GM19468 (cell line): ENCODE results near the gene SHISA5.
"Not testable (repeated sequence)": the region's sequence is repeated elsewhere in the genome, so short reads cannot be mapped to it uniquely, and the experiment has no call there.

Experiments used
- ATAC-seq: cut with Tn5 transposase; IDR thresholded peaks from one replicate; pipeline ENCODE4 v1.9.1; 2021; ENCODE audit warnings: mild to moderate bottlenecking, moderate library complexity, moderate number of reproducible peaks; ENCODE audit not compliant: unreplicated experiment; ENCODE audit errors: extremely low read depth

SHISA5 gene, protein sequence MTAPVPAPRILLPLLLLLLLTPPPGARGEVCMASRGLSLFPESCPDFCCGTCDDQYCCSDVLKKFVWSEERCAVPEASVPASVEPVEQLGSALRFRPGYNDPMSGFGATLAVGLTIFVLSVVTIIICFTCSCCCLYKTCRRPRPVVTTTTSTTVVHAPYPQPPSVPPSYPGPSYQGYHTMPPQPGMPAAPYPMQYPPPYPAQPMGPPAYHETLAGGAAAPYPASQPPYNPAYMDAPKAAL

DNA sequence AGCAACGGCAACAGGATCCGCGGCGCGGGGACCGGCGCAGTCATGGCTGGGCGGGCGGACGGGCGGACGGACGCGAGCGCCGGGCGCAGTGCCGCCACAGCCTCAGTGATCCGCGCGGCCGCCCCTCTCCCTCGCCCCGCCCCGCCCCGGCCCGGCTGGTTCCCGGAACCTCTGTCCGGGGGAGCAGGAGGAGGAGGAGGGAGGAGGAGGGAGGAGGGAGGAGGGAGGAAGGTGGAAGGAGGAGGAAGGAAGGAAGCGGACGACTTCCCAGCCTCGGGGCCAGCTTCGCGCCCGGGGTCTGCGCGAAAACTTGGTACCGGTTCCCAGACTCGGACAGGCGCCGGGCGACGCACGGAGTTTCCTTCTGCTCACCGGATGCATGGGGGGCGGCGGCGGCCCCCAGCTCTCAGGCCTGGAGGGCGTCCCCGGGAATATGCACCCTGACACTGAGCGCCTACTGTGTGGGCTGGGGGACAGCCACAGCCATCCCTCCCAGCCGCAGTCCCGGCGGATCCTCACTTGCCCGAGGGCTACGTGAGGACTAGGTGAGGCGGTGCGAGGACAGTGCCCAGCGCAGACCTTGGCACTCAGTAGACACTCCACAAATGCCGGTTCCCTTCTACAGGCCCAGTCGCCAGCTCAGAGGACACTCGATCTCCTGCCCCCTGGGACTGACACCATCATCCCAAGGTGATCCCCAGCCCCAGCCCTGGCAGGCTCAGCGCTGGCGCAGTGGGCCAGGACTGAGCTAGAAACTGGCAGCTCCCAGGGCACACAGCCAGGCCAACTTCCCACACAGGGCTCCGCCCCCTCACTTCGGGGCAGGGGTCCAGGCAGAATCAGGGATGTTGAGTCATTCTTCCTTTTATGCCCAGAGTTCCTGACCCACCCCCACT, at the start of gene SHISA5:
TSS of gene SHISA5 (minus strand) at position 124 of the 896 bp plus-strand sequence. CDS start at position 44, 80 bp downstream.
- ATAC-seq = no peak

DNA sequence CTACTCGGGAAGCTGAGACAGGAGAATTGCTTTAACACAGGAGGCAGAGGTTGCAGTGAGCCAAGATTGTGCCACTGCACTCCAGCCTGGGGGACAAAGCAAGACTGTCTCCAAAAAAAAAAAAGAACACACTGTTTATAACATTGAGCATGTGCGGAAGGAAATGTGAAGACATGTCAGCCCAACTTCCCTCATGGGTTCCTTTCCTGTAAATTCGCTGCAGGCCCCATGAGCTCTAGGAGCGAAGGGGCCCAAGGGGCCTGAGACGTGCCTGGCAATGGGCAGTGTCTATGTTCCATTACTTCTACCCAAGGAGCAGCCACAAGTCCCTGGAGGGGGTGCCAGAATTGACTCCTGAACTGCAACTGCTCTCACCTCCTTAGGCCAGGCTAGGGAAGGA, 49.4 kb upstream of the SHISA5 start:
- ATAC-seq = no peak

DNA sequence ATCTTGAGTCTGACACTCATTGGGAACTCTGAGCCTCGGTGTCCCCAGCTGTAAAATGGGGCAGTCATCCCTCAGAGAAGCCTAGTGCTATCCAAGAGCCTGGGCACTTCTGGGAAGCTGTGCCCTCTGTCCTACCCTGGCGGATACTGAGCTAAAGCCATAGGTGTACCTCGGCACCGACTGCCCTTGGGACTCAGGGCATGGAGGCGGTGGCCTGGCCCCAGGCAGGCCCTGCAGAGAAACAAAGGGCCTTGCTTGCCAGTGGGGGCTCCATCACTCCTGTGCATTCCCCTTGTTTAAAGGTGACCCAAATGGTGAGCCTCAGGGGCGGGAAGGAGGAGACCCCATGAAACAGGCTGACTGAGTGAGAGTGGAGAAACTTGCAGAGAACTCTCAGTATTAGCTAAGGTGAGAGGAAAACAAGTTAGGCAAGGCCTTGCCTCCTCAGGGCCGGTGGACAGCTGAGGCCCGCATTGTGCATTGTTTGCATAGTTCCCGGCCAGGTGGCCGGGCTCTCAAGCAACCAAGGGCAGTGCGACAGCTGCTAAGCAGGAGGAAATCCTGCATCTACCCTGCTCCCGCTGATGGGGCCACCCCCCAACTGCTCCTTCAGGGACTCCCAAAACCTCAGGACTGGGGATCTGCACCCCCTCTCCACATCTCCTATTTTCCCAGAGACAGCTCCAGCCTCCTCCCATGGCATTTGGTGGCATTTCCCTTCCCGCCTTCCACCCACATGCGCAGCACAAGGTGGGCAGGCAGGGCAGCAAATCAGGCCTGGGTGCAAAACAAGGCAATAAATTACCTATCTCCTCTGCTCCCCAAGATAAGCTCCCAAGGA, 48.4 kb upstream of the SHISA5 start:
- no peak for ATAC-seq

DNA sequence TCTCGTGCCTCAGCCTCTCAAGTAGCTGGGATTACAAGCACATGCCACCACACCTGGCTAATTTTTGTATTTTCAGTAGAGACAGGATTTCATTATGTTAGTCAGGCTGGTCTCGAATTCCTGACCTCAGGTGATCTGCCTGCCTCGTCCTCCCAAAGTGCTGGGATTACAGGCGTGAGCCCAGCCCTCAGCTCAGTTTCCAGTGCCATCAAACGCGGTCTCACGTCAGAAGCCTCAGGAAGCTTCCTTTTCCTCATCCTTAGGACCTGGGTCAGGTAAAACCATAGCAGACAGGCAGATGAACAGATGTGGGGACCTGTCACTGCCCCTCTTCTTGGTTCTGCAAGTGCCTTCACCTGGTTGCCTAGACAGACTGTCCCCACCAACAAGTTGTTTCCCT, 47.7 kb upstream of the SHISA5 start:
- not testable (repeated sequence) for ATAC-seq

DNA sequence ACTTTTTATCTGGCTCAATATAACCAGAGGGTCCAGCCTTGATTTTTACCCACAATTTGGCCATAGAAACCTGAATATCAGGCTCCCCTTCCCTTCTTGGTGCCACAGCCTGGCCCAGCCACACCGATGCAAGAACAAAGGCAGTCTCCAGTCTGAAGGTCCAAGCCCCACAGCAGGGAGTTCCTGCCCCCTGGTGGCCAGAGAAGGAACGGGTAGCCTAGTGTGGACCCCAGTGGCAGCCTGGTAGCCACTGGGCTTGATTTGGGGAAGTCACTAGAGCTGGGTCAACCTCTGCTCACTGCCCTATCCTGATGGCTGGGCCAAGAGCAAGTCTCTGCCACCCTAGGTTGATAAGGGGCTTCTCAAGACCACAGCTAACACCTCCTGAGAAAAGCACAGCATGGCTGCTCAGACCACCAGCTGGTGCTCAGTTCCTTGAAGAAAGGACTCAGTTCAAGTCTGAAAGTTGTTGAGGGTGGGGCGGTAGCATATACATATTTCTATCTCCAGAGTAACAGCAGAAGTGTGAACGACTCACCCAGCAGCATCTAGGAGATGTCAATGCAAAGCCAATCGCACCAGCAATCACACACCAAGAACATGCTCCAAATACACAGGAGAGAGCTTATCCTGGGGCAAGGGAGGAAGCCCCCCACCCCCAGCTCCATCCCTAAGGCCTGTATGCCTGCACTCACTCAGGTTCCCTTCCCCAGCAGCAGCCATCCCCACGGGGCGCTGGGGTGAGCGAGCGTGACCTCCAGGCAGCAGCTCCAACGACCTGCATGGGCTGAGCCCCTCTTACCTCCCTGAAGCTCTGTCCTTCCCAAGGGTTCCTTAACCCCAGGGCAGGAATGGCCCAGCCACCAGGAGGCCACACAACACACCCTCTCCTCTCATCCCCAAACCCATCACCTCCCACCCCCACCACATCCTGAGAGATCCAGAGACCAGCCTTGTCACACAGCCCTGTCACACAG, 45.0 kb upstream of the SHISA5 start:
- no peak for ATAC-seq

DNA sequence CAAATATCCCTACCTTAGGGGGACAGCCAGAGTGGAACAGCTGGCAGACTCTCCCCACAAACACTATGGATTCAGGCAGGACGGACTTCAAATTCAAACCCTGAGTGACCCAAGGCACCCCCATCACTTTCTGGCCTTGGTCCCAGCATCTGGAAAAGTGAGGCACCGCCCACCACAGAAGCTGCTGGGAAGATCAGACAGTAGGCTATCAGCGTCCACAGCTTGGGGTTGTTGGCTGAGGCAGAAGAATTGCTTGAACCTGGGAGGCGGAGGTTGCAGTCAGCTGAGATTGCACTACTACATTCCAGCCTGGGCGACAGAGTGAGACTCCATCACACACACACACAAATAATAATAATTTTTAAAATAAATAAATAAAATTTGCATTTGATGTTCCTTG, 44.2 kb upstream of the SHISA5 start:
- ATAC-seq = no peak

DNA sequence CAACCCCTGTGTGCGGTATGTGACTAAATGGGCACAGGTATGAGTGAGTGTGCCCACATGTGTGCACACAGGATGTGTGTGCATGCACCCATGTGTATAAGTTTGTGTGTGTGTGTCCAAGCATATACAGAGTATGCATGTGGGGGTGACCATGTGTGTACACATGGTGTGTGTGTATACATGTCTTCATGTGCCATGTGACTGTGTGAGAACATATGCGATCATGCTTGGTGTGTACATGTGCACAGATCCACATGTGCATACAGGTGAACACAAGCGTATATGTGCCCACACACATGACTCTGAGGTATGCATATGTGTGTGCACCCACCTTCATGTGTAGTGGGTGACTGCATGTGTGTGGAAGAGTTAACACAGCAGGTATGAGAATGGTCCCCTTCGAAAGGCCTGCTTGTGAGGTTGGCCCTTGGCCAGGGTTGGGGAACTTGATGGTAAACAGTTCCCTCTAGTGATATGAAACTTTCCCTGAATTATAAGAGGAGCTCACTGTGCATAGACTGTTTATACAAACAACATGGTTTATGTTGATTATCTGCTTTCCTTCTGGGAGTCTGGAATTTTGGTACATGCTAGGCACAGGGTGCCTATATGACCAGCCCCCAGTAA, 42.3 kb upstream of the SHISA5 start:
- ATAC-seq = no peak

DNA sequence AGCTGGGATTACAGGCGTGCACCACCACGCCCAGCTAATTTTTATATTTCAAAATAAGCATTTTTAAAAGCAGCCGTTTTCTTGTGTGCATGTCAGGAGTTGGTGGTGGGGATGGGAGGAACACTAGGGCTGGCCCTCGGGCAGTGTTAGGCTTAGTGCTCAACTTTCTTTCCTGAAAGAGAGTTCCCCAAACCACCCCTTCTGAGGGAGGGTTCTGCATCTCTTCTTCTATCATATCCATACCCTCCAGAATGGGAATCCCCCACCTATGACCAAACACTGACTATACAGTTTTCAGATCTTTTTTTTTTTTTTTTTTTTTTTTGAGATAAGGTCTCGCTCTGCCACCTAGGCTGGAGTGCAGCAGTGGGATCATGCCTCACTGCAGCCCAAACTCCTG, 40.2 kb upstream of the SHISA5 start:
- ATAC-seq = no peak

DNA sequence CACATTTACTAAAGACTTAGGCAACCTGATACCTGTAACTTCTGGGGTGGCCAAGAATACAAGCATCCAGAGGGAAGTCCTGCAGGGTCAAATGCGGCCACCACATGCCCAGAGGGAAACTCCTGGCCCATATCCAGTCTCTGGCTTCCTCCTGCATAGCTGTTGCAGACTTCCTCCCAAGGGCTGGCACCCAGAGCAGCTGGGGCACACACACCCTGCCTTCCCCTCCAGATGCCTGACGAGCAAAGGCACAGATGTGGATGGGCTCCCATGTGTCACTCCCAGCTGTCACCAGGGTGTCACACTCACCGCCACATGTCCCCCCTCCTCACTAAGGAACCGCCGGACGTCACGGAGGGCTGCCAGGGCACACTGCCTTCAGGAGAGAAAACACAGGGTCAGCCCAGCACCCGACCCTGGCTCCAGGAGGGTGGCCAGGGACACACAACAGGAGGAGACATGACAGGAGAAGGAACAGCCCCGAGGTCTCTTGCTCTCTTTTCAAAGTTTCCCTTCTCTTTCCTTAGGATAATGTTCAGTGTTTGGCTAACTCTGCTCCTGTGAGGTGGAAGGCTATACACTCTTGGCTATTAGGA, 39.4 kb upstream of the SHISA5 start:
- ATAC-seq = no peak

DNA sequence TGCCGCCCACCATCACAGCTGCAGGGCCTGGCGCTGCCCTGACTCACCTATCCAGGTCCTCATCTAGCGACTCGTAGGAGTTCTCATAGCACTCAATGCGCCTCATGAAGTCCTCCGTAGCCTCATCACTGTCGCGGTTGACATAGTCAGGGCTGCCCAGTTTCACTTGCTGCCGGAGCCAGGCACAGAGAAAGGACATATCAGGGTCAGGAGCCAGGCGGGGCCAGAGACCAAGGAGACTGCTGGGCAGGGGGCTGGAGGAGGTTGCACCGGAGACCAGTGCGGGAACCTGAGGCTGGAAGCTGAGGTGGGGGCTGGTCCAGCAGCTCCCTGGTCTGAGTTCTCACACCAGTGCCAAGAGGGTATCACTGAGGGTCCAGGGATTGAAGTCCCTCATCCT, 34.5 kb upstream of the SHISA5 start:
- ATAC-seq = no peak

DNA sequence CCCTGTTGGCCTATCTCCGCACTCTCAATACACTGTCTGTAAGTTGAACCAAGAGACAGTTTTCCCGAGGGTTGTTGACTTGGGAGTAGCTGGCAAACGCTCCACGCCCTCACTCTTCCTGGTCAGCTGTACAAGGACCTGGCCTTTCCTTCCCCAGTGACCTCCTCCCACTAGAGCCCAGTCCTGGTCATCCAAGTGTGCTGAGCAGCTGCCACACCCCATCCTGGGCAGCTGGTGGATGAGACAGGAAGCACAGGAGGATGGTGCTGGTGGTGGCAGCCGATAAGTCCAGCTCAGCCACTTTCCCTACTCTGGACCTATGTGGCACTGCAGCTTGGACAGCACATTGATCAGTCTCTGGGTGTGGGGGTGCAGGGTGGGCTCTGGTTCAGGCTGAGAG, 32.8 kb upstream of the SHISA5 start:
- ATAC-seq = no peak

DNA sequence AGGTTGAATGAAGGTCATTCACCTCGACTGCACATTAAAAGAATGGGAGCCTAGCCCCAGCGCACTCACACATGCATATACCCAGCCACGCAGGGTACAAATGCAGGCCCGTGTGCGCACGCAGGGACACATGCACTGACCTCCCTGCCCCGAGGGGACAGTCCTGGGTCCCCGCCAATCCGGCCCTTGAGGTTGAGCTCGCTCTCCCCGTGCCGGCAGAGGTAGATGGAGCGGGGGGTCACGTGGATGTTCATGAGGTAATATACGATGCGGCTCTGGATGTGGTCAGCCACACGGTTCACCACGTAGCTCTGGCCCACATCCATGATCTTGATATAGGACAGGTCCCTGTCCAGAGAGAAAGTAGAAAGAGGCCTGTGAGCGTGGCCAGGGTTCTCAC, 32.1 kb upstream of the SHISA5 start:
- no peak for ATAC-seq

DNA sequence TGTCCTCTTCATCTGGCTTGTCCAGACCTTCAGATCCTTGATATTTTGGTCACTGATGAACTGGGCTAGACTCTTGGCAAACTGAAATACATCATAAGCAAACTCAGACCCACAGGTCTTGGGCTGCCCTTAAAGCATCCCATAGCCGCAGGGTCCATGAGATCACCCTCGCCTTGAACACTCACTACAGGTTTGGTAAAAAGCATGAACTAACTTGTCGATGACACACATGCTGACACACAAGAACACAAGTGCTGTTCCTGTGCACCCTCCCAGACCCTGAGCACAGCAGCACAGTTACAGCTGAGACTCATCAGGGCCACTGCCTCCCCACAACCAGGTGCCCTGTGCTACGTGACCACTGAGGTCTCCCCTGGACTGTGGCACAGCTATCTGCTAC, 31.6 kb upstream of the SHISA5 start:
- no peak for ATAC-seq

DNA sequence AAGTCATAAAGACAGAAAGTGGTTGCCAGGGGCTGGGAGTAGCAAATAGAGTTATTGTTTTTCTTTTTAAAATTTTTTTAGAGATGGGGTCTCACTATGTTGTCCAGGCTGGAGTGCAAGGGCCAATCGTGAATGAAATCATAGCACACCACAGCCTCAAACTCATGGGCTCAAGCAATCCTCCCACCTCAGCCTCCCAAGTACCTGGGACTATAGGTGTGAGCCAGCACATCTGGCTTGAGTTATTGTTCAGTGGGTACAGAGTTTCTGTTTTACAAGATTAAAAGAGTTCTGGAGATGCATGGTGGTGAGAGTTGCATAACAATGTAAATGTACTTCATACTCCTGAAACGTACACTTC, 29.0 kb upstream of the SHISA5 start:
- ATAC-seq = no peak

DNA sequence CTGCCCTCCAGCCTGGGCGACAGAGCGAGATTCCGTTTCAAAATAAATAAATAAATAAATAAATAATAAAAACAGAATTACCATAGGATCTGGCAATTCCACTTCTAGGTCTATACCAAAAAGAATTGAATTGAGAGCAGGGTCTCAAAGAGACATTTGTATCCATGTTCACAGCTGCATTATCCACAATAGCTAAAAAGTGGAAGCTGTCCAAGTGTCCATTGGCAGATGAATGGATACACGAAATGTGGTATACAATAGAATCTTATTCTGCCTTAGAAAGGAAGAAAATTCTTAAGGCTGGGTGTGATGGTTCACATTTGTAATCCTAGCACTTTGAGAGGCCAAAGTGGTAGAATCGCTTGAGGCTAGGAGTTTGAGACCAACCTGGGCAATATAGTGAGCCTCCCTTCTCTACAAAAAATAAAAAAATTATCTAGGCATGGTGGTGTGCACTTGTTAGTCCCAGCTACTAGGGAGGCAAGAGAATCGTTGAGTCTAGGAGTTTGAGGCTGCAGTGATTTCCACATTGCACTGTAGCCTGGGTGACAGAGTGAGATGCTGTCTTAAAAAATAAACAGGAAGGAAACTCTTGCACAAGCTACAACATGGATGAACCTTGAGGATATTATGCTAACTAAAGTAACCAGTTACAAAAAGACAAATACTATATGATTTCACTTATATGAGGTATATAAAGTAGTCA, 28.4 kb upstream of the SHISA5 start:
- no peak for ATAC-seq

DNA sequence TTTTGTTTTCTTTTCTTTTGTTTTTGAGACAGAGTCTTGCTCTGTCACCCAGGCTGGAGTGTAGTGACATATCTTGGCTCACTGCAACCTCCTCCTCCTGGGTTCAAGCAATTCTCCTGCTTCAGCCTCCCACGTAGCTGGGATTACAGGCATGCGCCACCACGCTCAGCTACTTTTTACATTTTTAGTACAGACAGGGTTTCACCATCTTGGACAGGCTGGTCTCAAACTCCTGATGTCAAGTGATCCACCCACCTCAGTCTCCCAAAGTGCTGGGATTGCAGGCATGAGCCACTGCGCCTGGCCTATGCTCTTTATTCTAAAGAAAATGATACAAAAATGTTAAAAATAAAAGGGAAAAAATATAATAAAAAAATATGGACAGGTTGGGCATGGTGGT, 26.7 kb upstream of the SHISA5 start:
- not testable (repeated sequence) for ATAC-seq

DNA sequence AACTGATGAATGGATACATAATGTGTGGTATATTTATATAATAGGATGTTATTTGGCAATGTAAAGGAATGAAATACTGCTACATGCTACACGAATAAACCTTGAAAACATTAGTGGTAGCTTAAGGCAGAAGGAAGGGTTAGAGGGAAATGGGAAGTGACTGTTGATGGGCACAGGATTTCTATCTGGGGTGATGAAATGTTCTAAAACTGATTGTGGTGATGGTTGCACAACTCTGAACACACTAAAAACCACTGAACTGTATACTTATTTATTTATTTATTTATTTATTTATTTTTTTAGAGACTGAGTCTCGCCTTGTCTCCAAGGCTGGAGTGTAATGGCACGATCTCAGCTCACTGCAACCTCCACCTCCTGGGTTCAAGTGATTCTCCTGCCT, 24.8 kb upstream of the SHISA5 start:
- ATAC-seq = no peak

DNA sequence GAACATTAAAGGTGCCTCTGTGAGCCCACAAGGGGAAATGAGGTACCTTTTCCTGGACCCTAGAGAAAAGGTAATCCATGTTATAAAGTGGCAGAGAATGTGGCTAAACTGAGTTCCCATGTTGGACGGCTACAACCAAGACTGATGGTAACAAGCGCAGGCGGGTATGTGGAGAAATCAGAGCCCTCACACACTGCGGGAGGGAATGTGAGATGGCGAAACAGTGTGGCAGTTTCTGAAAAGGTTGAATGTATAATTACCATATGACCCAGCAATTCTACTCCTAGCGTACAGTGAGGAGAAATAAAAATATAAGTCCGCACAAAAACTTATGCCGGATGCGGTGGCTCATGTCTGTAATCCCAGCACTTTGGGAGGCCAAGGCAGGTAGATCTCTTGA, 24.1 kb upstream of the SHISA5 start:
- ATAC-seq = no peak
